ENCODE results near the gene WT1. TPM values are rescaled to one million over a fixed set of nuclear protein-coding genes. Genes with fewer than 3 reads are reported as not detected.
"Not testable (repeated sequence)": the region's sequence is repeated elsewhere in the genome, so short reads cannot be mapped to it uniquely, and the experiment has no call there.

WT1 gene
- polyA plus RNA-seq (ENCODE audit: insufficient read length in 4 of 4) = 100 to 1,000 TPM; 230 to 250 (median 237) TPM

- DNase-seq (ENCODE audit: low read depth in 4 of 4, low spot score in 3 of 4) = peak in 2 of 4 donors; percentile 86
Measured at GRCh38 chr11:32435511-32435941, at the start of gene WT1. Gene WT1 (minus strand): TSS chr11:32435539.

DNA sequence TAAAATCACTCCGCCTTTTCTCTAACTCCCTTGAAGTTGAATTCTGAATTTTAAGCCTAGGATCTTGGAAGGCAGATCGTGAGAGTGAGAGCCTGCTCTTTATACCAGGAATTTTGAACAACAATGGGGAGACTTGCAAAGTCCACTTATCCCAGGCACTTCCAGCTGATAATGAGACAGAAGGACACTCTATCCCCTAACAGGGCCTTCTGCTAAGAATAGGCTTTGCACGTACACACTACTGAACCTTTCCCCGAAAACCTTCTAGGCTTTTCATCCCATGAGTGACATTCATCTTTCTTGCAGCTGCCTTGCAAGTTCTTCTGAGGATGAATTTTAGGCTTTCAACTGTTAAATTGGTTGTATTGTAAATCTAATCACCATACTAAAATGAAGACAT, 44.0 kb upstream of the WT1 start:
- DNase-seq (ENCODE audit: low read depth in 4 of 4, low spot score in 3 of 4) = no peak

DNA sequence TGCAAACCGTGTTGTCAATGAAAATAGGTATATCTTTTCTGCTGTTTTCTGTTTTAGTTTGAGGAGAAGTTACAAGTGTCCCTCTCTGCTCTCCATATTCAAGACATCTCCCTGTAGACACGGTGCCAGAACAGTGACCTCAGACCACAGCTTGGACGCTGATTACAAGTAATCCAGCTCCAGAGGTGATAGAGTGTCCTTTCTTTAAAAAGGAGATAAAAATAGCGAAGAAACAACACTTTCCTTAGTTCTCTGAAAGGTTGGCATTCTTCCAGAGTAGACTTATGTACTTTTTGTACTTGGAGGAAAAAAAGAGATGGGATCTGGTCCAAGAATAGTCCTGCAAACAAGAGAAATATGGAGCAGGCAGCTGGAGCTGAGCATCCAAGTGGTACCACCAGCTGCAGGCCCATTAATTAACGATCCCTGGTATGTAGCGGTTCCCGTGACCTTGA, 43.0 kb upstream of the WT1 start:
- peak in 1 of 4 donors; percentile 35 for DNase-seq (ENCODE audit: low read depth in 4 of 4, low spot score in 3 of 4)

DNA sequence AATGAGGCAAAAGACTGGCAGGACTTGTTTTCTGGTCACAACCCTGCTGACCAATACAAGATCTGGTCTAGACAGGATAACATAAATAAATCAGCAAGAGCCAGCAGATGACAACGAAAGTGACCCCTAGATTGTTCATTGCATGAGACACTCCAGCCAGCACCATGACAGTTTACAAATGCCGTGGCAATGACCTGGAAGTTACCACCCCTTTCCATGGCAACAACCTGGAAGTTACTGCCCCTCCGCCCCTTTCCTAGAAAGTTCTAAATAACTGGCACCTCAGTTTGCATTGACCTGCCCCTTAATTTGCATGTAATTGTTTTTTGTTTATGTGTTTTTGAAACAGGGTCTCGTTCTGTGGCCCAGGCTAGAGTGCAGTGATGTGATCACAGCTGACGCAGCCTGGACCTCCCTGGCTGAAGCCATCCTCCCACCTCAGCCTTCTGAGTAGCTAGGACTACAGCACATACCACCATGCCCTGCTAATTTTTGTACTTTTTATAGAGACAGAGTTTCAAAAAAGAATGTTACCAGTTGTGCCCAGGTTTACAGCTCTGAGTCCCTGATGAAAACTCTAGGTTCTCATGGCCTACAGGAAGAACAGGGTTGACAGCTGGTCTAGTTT, 38.1 kb upstream of the WT1 start:
- DNase-seq (ENCODE audit: low read depth in 4 of 4, low spot score in 3 of 4) = no peak

GRCh38 chr11:32472226-32472625, 36.9 kb upstream of the WT1 start:
- DNase-seq (ENCODE audit: low read depth in 4 of 4, low spot score in 3 of 4) = no peak

DNA sequence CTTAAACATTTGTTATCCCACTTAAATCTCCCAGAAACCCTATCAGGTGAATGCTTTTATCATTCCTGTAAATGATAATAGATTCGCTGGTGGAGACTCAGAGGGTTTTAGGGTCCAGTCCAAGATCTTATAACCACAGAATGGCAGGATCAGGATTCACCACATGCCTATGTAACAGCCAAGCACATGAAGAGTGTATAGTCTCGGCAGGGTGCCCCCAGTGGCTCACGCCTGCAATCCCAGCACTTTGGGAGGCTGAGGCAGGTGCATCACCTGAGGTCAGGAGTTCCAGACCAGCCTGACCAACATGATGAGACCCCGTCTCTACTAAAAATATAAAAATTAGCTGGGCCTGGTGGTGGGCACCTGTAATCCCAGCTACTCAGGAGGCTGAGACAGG, 36.2 kb upstream of the WT1 start:
- DNase-seq (ENCODE audit: low read depth in 4 of 4, low spot score in 3 of 4) = not testable (repeated sequence)

- no peak for DNase-seq (ENCODE audit: low read depth in 4 of 4, low spot score in 3 of 4)
Measured at GRCh38 chr11:32469791-32470190, 34.5 kb upstream of the WT1 start.

GRCh38 chr11:32466279-32466915, 31.1 kb upstream of the WT1 start:
- DNase-seq (ENCODE audit: low read depth in 4 of 4, low spot score in 3 of 4) = no peak

DNA sequence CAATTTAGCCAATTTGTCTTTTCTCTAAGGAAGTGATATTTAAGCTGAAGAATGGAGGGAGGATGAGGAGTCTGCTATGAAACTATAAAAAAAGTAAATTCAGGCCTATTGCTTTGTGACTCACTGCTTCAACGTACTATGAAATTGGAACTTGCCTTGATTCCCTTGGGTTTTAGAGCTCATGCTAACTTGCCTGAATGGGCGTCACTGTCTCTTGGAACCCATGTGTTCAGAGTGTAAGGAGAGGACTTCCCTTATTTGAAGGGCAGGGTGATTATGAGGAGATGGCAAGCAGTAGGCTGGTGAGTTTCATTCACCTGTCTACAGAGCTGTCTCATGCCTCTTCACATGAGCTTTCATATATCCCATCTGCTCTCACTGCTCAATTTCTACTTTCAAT, 28.7 kb upstream of the WT1 start:
- DNase-seq (ENCODE audit: low read depth in 4 of 4, low spot score in 3 of 4) = no peak

DNA sequence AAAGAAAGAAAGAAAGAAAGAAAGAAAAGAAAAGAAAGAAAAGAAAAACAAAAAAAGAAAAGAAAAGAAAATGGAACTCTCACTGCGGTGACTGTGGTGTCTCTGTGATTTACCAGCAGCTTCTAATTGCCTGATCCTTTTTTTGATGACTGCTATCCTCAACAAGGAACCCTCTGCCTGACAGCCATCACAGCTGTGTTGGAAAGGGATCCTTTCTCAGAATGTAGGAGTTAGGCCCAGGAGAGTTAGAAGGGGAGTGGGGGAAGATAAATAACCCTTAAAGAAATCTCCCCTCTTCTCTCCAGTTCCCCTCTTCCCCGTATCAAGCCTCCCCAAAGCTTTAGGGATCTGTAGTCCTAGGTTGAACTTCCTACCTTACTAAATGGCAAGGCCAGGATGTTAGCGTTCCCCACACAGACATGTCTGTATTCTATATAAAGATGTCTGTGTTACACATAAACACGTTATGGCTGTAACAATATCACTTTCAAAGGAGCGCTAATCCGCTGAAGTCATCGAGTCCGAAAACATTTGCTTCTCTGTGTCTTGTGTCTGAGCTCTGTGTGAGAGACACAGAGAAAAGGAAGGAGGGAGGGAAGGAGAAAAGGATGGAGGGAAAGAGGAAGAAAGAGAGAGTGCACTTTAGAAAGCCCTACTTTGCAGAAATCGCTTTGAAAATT, 26.8 kb upstream of the WT1 start:
- DNase-seq (ENCODE audit: low read depth in 4 of 4, low spot score in 3 of 4) = no peak

DNA sequence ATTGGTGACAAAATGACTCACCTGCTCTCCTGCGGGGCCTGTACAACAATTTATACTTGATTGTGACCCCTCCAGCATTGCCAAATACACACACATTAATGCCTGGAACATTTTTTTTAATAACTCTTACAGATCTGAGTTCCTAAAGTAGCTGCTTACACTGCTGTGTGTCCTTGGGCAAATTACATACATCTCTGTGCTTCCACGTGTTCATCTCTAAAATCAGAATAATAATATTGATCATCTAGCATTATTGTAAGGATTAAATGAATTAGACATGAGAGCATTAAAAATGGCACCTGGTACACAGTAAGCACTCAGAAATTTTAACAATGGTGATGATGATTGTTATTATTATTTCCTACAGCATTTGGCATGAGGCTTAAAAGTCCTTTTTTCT, 21.5 kb upstream of the WT1 start:
- no peak for DNase-seq (ENCODE audit: low read depth in 4 of 4, low spot score in 3 of 4)

GRCh38 chr11:32454993-32455392, 19.7 kb upstream of the WT1 start:
- DNase-seq (ENCODE audit: low read depth in 4 of 4, low spot score in 3 of 4) = no peak

DNA sequence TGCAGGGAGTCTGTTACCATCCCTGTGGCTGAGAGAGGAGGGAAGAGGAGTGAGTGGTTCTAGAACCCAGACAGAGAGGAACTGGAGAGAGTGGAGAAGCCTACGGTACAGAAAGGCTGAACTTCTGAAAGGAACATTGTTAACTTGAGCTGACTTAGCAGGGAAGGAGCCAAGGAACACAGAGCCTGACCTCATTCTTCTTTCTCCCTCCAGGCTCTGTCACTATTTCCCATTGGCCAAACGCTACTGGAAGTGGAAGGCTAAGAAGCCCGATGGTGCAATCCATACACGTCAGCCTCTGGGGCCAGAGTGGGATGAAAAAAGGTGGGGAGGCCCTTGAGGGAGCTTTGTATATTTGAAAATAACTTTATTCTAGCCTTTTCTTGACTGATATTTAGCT, 16.5 kb upstream of the WT1 start:
- DNase-seq (ENCODE audit: low read depth in 4 of 4, low spot score in 3 of 4) = no peak

DNA sequence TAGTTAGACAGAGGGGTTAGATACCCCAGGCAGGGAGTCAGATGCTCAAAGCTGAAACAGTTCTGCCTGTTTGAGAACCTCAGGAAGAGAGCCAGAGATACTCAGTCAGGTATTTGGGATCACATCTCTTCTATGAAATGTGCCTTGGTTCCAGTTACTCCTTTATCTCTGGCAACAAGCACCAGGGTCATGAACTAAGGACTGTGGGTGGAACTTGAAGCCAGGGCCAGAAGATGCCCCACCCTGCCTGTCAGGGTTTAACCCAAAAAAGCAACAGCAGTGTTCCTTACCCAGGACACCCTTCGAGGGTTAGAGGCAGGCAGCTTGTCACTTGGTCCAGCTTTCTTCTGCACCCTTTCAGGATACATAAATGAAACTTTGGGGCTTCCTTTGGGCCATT, 15.0 kb upstream of the WT1 start:
- no peak for DNase-seq (ENCODE audit: low read depth in 4 of 4, low spot score in 3 of 4)

GRCh38 chr11:32448232-32448631, 12.9 kb upstream of the WT1 start:
- no peak for DNase-seq (ENCODE audit: low read depth in 4 of 4, low spot score in 3 of 4)

DNA sequence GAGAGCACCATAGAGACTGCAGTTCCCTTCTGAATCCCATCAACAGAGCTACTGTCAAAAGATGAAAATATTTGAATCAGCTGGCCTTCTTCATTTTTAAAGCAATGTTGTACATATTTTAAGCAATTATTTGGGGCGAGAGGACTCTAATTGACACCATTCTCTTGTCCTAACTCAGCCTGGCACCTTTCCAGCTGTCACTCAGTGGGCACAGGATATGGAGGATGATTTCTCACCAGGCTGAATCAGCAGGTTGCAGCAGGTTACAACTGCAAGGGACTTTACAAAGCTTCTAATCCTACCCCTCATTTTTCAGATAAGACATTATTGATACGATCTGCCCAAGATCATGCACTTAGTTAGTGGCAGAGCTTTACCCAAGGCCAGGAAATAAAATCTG, 11.9 kb upstream of the WT1 start:
- DNase-seq (ENCODE audit: low read depth in 4 of 4, low spot score in 3 of 4) = no peak

- no peak for DNase-seq (ENCODE audit: low read depth in 4 of 4, low spot score in 3 of 4)
Measured at GRCh38 chr11:32446227-32446626, 10.9 kb upstream of the WT1 start.

- no peak for DNase-seq (ENCODE audit: low read depth in 4 of 4, low spot score in 3 of 4)
Measured at GRCh38 chr11:32444186-32444585, 8.8 kb upstream of the WT1 start.

DNA sequence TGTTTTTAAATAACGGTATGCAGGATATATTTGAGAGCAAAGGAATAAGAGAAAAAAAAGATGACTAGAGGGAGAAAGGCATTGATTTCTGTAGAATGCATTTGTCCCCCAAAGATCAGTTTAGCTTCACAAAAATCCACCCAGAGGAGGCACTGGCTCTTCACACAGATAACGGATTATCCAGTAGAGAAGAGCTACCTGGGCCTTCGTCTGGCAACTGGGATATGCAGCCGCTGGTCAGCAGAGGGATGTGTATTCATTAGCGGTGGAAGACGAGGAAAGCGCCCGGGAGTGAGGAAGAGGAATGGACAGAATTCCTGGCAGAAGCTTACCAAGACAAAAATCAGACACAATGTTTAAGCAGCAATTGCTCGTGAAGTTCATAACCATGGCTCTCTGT, 5.6 kb upstream of the WT1 start:
- DNase-seq (ENCODE audit: low read depth in 4 of 4, low spot score in 3 of 4) = no peak

- no peak for DNase-seq (ENCODE audit: low read depth in 4 of 4, low spot score in 3 of 4)
Measured at GRCh38 chr11:32440312-32440908, 5.1 kb upstream of the WT1 start.

DNA sequence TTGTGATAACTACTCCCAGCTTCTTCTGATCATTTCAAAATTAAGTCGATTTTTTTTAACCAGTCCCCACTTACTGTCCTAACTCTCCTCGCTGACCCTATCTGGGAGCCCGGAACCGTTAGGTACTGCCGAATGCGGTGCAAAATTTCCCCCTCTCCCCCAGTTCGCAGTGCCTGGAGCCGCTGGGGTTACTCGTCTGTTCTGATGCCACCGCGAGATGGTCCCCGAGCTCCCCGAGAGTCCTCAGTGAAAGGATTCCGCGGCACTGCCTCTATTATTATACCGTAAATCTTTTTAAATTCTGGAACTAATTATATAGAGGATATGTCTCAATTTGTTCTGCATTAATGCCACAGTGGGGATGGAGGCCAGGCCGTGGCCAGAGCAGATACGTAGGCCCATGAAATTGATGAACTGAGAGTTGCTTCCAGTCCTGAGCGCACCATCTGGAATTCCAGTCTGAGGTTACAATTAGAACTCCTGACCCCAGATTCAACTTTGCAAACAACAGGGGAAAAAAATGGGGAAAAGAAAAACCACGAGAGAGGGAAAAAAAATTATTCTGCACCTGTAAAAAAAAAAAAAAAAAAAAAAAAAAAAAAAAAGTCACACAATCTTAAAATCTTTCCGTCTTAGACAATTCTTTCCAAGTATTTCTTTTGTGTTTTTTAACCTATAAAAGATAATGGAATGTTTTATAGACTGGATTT, 4.3 kb upstream of the WT1 start:
- DNase-seq (ENCODE audit: low read depth in 4 of 4, low spot score in 3 of 4) = no peak

All from right renal pelvis (tissue), 4 donors.